GM23338 (cell line): ENCODE data around the gene UBL4A. TPM values are rescaled to one million over a fixed set of nuclear protein-coding genes. Genes with fewer than 3 reads are reported as not detected.

Experiments used
- ATAC-seq: fragments of 200-7000 bp; cut with Tn5 transposase; 3 replicates; pipeline ENCODE4 v1.9.1; 2020
- DNase-seq: peaks from one replicate; pipeline ENCODE4 v3.0.0-alpha.2; 2015; ENCODE audit warnings: low spot score
- H2AFZ ChIP-seq: fragments of 200-600 bp; sonication (generic); 2 replicates; pipeline ENCODE4 v1.8.0; 2016; ENCODE audit warnings: antibody characterized with exemption, mild to moderate bottlenecking, moderate library complexity
- H3F3A ChIP-seq: fragments of 200-600 bp; sonication (generic); replicated peaks from 2 replicates; pipeline ENCODE4 v1.8.0; 2017; ENCODE audit warnings: antibody characterized with exemption, mixed run types, low read depth
- H3K27ac ChIP-seq: fragments of 200-600 bp; sonication (generic); 2 replicates; pipeline ENCODE4 v1.6.1; 2016; ENCODE audit warnings: low read depth
- H3K27me3 ChIP-seq: fragments of 200-600 bp; sonication (generic); 2 replicates; pipeline ENCODE4 v1.8.0; 2016; ENCODE audit warnings: mild to moderate bottlenecking, mixed run types, moderate library complexity; ENCODE audit not compliant: insufficient read depth
- H3K36me3 ChIP-seq: fragments of 200-600 bp; sonication (generic); 2 replicates; pipeline ENCODE4 v1.8.0; 2016; ENCODE audit warnings: mild to moderate bottlenecking; ENCODE audit not compliant: insufficient read depth
- H3K4me1 ChIP-seq: fragments of 200-600 bp; sonication (generic); 2 replicates; pipeline ENCODE4 v1.8.0; 2016; ENCODE audit warnings: mild to moderate bottlenecking, moderate library complexity; ENCODE audit not compliant: insufficient read depth
- H3K4me2 ChIP-seq: fragments of 200-600 bp; sonication (generic); 2 replicates; pipeline ENCODE4 v1.7.1; 2017; ENCODE audit warnings: mixed run types
- H3K4me3 ChIP-seq: fragments of 200-600 bp; sonication (generic); 2 replicates; pipeline ENCODE4 v1.6.1; 2016; ENCODE audit warnings: mixed run types
- H3K79me2 ChIP-seq: fragments of 200-600 bp; sonication (generic); replicated peaks from 2 replicates; pipeline ENCODE4 v1.8.0; 2017; ENCODE audit warnings: mild to moderate bottlenecking; ENCODE audit not compliant: insufficient read depth
- H3K9me2 ChIP-seq: fragments of 200-600 bp; sonication (generic); 2 replicates; pipeline ENCODE4 v1.8.0; 2017; ENCODE audit not compliant: insufficient read depth
- H4K20me1 ChIP-seq: fragments of 200-600 bp; sonication (generic); replicated peaks from 2 replicates; pipeline ENCODE4 v1.8.0; 2017; ENCODE audit warnings: mild to moderate bottlenecking; ENCODE audit not compliant: insufficient read depth
- H3K27ac Mint-ChIP-seq: 2 replicates; pipeline ENCODE4 v1.8.0; 2020; ENCODE audit warnings: inconsistent platforms, mild to moderate bottlenecking, moderate library complexity, mixed read lengths
- H3K27me3 Mint-ChIP-seq: 3 replicates; pipeline ENCODE4 v1.8.0; 2022; ENCODE audit warnings: low read depth, mild to moderate bottlenecking, moderate library complexity, mixed read lengths, inconsistent platforms; ENCODE audit not compliant: insufficient read depth, poor library complexity
- H3K36me3 Mint-ChIP-seq: 3 replicates; pipeline ENCODE4 v1.8.0; 2021; ENCODE audit warnings: low read depth, mild to moderate bottlenecking, inconsistent platforms, moderate library complexity, mixed read lengths
- H3K4me1 Mint-ChIP-seq: 3 replicates; pipeline ENCODE4 v1.8.0; 2020; ENCODE audit warnings: mild to moderate bottlenecking, inconsistent platforms, mixed read lengths
- H3K4me3 Mint-ChIP-seq: 3 replicates; pipeline ENCODE4 v1.8.0; 2021; ENCODE audit warnings: moderate library complexity, mild to moderate bottlenecking, inconsistent platforms, mixed read lengths
- H3K9me3 Mint-ChIP-seq: 3 replicates; pipeline ENCODE4 v1.8.0; 2020; ENCODE audit warnings: moderate library complexity, mild to moderate bottlenecking, inconsistent platforms, mixed read lengths
- CREB1 ChIP-seq: fragments of 250-450 bp; sonication (Bioruptor Pico); IDR thresholded peaks from 2 replicates; pipeline ENCODE4 v1.5.0; 2020; ENCODE audit warnings: low read depth, mild to moderate bottlenecking, moderate library complexity
- ETS1 ChIP-seq: IDR thresholded peaks from 2 replicates; pipeline ENCODE4 v1.6.1; 2016; ENCODE audit warnings: antibody characterized with exemption
- EZH2 ChIP-seq: fragments of 200-600 bp; sonication (generic); IDR thresholded peaks from one replicate; pipeline ENCODE4 v1.8.0; 2017; ENCODE audit warnings: antibody characterized with exemption, mild to moderate bottlenecking, low read depth; ENCODE audit not compliant: unreplicated experiment
- NANOG ChIP-seq: IDR thresholded peaks from 2 replicates; pipeline ENCODE4 v1.6.1; 2016; ENCODE audit warnings: antibody characterized with exemption, borderline replicate concordance
- REST ChIP-seq: IDR thresholded peaks from one replicate; pipeline ENCODE4 v1.6.1; 2018; ENCODE audit warnings: antibody characterized with exemption; ENCODE audit not compliant: unreplicated experiment
- ZNF114 ChIP-seq: fragments of 250-450 bp; sonication (Bioruptor Pico); IDR thresholded peaks from 2 replicates; pipeline ENCODE4 v1.5.0; 2020; ENCODE audit warnings: mild to moderate bottlenecking, moderate library complexity
- ZNF331 ChIP-seq: fragments of 250-450 bp; sonication (Bioruptor Pico); IDR thresholded peaks from 2 replicates; pipeline ENCODE4 v1.5.0; 2020; ENCODE audit warnings: low read depth, mild to moderate bottlenecking, moderate library complexity
- ZNF462 ChIP-seq: fragments of 250-450 bp; sonication (Bioruptor Pico); IDR thresholded peaks from 2 replicates; pipeline ENCODE4 v1.5.0; 2020; ENCODE audit warnings: mild to moderate bottlenecking, moderate library complexity
- polyA plus RNA-seq: library from polyadenylated mRNA; unstranded; fragments of >200 nt; fragmentation: Nextera tagmentation; extraction: Ambion mirVana; gene quantifications from 2 replicates; pipeline ENCODE4 v1.2.1, GENCODE V29; 2016
- total RNA-seq: library from RNA; depleted of rRNA; stranded (reverse); fragments of >200 nt; shearing (Covaris generic); gene quantifications from 2 replicates; pipeline ENCODE4 v1.2.3, GENCODE V29; 2014
- TF ChIP-seq, protein P1 (sequence below), 2 experiments: fragments of 200-600 bp in 1 of 2; sonication (generic) in 1 of 2; conservative IDR thresholded peaks; 2 replicates each; pipeline versions ENCODE4 v1.5.1 to v1.6.1; 2016 to 2017; ENCODE audit warnings: antibody characterized with exemption in 2 of 2, low read depth in 2 of 2, mild to moderate bottlenecking in 2 of 2, moderate library complexity in 1 of 2

Gene UBL4A
- total and polyA plus RNA-seq, 2 experiments from 2014 or later = 15.6 to 43.7 TPM

GRCh38 chrX:154462396-154462795 is 24.0 kb downstream of the UBL4A start:
- H3K4me1 ChIP-seq = no peaks in the 10 kb centered on the region
- no peaks in the 10 kb centered on the region for H3K36me3 ChIP-seq
- peaks cover 2% of the 10 kb centered on the region for H3K27me3 Mint-ChIP-seq
- DNase-seq (no peak), ATAC-seq (no peak)
- H3K4me1 Mint-ChIP-seq = no peaks in the 10 kb centered on the region; the same call in 2 of the 3 replicates
- H3K27ac Mint-ChIP-seq = no peak overlapping the region
- TF ChIP-seq REST (no peak), ZNF331 (CRISPR knock-in tag) (no peak), ZNF462 (CRISPR knock-in tag) (no peak), ETS1 (no peak), ZNF114 (CRISPR knock-in tag) (no peak), EZH2 (no peak), CREB1 (no peak), NANOG (no peak)
- TF ChIP-seq, protein P1, sequence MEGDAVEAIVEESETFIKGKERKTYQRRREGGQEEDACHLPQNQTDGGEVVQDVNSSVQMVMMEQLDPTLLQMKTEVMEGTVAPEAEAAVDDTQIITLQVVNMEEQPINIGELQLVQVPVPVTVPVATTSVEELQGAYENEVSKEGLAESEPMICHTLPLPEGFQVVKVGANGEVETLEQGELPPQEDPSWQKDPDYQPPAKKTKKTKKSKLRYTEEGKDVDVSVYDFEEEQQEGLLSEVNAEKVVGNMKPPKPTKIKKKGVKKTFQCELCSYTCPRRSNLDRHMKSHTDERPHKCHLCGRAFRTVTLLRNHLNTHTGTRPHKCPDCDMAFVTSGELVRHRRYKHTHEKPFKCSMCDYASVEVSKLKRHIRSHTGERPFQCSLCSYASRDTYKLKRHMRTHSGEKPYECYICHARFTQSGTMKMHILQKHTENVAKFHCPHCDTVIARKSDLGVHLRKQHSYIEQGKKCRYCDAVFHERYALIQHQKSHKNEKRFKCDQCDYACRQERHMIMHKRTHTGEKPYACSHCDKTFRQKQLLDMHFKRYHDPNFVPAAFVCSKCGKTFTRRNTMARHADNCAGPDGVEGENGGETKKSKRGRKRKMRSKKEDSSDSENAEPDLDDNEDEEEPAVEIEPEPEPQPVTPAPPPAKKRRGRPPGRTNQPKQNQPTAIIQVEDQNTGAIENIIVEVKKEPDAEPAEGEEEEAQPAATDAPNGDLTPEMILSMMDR (conservative IDR thresholded peaks at IDR 0.05; ENCODE audit: low read depth in 2 of 2) = no peak
- H3K36me3 Mint-ChIP-seq = peaks cover 11% of the 10 kb centered on the region; the same call in 2 of the 3 replicates
- H3K4me2 ChIP-seq = no peak overlapping the region
- no peaks in the 10 kb centered on the region for H3K9me2 ChIP-seq
- H3K4me3 Mint-ChIP-seq = no peak overlapping the region
- H3K9me3 Mint-ChIP-seq = no peaks in the 10 kb centered on the region
- H4K20me1 ChIP-seq = no peaks in the 10 kb centered on the region
- no peaks in the 10 kb centered on the region for H3F3A ChIP-seq
- H3K4me3 ChIP-seq = no peak overlapping the region
- H3K27me3 ChIP-seq = no peaks in the 10 kb centered on the region; the same call in 1 of the 2 replicates
- no peak overlapping the region for H2AFZ ChIP-seq
- H3K27ac ChIP-seq = no peak overlapping the region
- no peaks in the 10 kb centered on the region for H3K79me2 ChIP-seq
